GM12878 (cell line): ENCODE results near the gene ENDOD1. TPM values are rescaled to one million over a fixed set of nuclear protein-coding genes. Genes with fewer than 3 reads are reported as not detected.

ENCODE experiments used
- BACH1 ChIP-seq: fragments of 450-650 bp; IDR thresholded peaks from 2 replicates; pipeline ENCODE4 v1.6.1; 2017; ENCODE audit warnings: mild to moderate bottlenecking, borderline replicate concordance
- BHLHE40 ChIP-seq, 2 experiments: fragments of 450-650 bp in 1 of 2; IDR thresholded peaks; 2 replicates each; pipeline ENCODE4 v1.6.1; 2011 to 2017; ENCODE audit warnings: low read depth in 2 of 2, borderline replicate concordance in 1 of 2, improper control_type of control experiment in 1 of 2, low read length in 1 of 2, mild to moderate bottlenecking in 1 of 2
- IKZF1 ChIP-seq: fragments of 450-650 bp; conservative IDR thresholded peaks from 2 replicates; pipeline ENCODE4 v1.6.1; 2017; ENCODE audit warnings: antibody characterized with exemption, mild to moderate bottlenecking
- IRF3 ChIP-seq: fragments of 450-650 bp; IDR thresholded peaks from 2 replicates; pipeline ENCODE4 v1.6.1; 2014; ENCODE audit warnings: mild to moderate bottlenecking
- JUND ChIP-seq: IDR thresholded peaks from 2 replicates; pipeline ENCODE4 v1.6.1; 2012; ENCODE audit warnings: low read depth, mild to moderate bottlenecking, low read length, improper control_type of control experiment, moderate library complexity
- MLLT1 ChIP-seq: fragments of 450-650 bp; IDR thresholded peaks from 2 replicates; pipeline ENCODE4 v1.6.1; 2016; ENCODE audit warnings: mild to moderate bottlenecking
- MYC ChIP-seq: IDR thresholded peaks from 2 replicates; pipeline ENCODE4 v1.6.1; 2011; ENCODE audit warnings: mild to moderate bottlenecking, low read length, moderate library complexity, inconsistent platforms; ENCODE audit not compliant: insufficient read depth, insufficient replicate concordance, insufficient read length, severe bottlenecking
- PBX3 ChIP-seq: IDR thresholded peaks from 2 replicates; pipeline ENCODE4 v1.6.1; 2011; ENCODE audit warnings: mild to moderate bottlenecking, low read depth, low read length, moderate library complexity; ENCODE audit not compliant: insufficient replicate concordance
- RAD51 ChIP-seq: fragments of 450-650 bp; IDR thresholded peaks from 2 replicates; pipeline ENCODE4 v1.6.1; 2016; ENCODE audit warnings: moderate library complexity, mild to moderate bottlenecking, inconsistent platforms
- RFX5 ChIP-seq: IDR thresholded peaks from 2 replicates; pipeline ENCODE4 v1.6.1; 2011; ENCODE audit warnings: low read depth, low read length, improper control_type of control experiment
- SRF ChIP-seq, 2 experiments: IDR thresholded peaks; 2 replicates each; pipeline ENCODE4 v1.6.1; 2011; ENCODE audit warnings: low read depth in 2 of 2, low read length in 2 of 2, mild to moderate bottlenecking in 1 of 2, moderate library complexity in 1 of 2
- ZBTB11 ChIP-seq: fragments of 450-650 bp; formaldehyde crosslinking; IDR thresholded peaks from 2 replicates; pipeline ENCODE4 v1.5.0; 2022; ENCODE audit warnings: mild to moderate bottlenecking, missing genetic modification characterization
- ZNF592 ChIP-seq: fragments of 450-650 bp; IDR thresholded peaks from 2 replicates; pipeline ENCODE4 v1.6.1; 2017; ENCODE audit warnings: mild to moderate bottlenecking, moderate library complexity
- polyA plus RNA-seq, 11 experiments: library from polyadenylated mRNA; depleted of rRNA in 4 of 11; unstranded in 6 of 11; stranded (reverse) in 5 of 11; fragments of >200 nt; fragmentation: Nextera tagmentation in 4 of 11; fragmentation: Illumina TruSeq in 1 of 11; extraction: Ambion mirVana in 4 of 11; extraction: Trizol in 1 of 11; gene quantifications; 1 replicate in 1 of 11; 2 replicates in 10 of 11; pipeline versions ENCODE4 v1.2.1 to v1.2.3, GENCODE V29; 2011 to 2016; ENCODE audit warnings: inconsistent platforms in 2 of 11, missing spikeins in 2 of 11, low read depth in 1 of 11
- total RNA-seq, 4 experiments: library from RNA; depleted of rRNA in 3 of 4; stranded (reverse); fragments of >200 nt in 3 of 4; fragmentation: Illumina TruSeq in 1 of 4; extraction: Trizol in 1 of 4; gene quantifications; 2 replicates each; pipeline versions ENCODE4 v1.2.1 to v1.2.3, GENCODE V29; 2013 to 2021

ENDOD1 gene
- total and polyA plus RNA-seq, 10 of the 15 experiments (the other 5 are each of a cell fraction or from before 2014, with no cell fraction given) = 6.0 to 30.0 (median 12.1) TPM

- TF ChIP-seq BHLHE40 (IDR thresholded peaks at IDR 0.05; ENCODE audit: borderline replicate concordance in 1 of 2, low read depth in 2 of 2, low read length in 1 of 2) (peak in 1 of 2 experiments; percentile 61; a peak in 2 of 4 replicates), RAD51 (no peak), MLLT1 (no peak), MYC (no peak), ZBTB11 (CRISPR knock-in tag) (no peak), RFX5 (no peak), BACH1 (peak; percentile 73; the same call in 1 of the 2 replicates), ZNF592 (no peak), JUND (0 out of 2 replicates have a peak, but pooled peaks have one; percentile 22), SRF (IDR thresholded peaks at IDR 0.05; ENCODE audit: low read depth in 2 of 2, low read length in 2 of 2) (no peak), PBX3 (no peak), IRF3 (no peak), IKZF1 (peak; percentile 77)
Observed at GRCh38 chr11:95089620-95090542, at the start of gene ENDOD1 (continued).
